Measurements from ENCODE around the gene GIT2.

The GIT2 gene

GRCh38 chr12:109981311-109981710 lies 14.9 kb downstream of the GIT2 start:
- DNase-seq (ENCODE audit: low spot score), result no peak

GRCh38 chr12:109972821-109973220 lies 23.3 kb downstream of the GIT2 start:
- DNase-seq (ENCODE audit: low spot score), result no peak

GRCh38 chr12:109968801-109969200 lies 27.4 kb downstream of the GIT2 start:
- no peak for DNase-seq (ENCODE audit: low spot score)

GRCh38 chr12:109968032-109968420 lies 28.1 kb downstream of the GIT2 start:
- no peak for DNase-seq (ENCODE audit: low spot score)

- no peak for DNase-seq (ENCODE audit: low spot score)
Measured at GRCh38 chr12:109967383-109968031, 28.7 kb downstream of the GIT2 start.

- no peak for DNase-seq (ENCODE audit: low spot score)
Measured at GRCh38 chr12:109966546-109966945, 29.6 kb downstream of the GIT2 start.

- no peak for DNase-seq (ENCODE audit: low spot score)
Measured at GRCh38 chr12:109963743-109964429, 32.3 kb downstream of the GIT2 start.

- DNase-seq (ENCODE audit: low spot score), result no peak
Measured at GRCh38 chr12:109963330-109963729, 32.8 kb downstream of the GIT2 start.

GRCh38 chr12:109962398-109962797 lies 33.8 kb downstream of the GIT2 start:
- no peak for DNase-seq (ENCODE audit: low spot score)

GRCh38 chr12:109961612-109962011 lies 34.6 kb downstream of the GIT2 start:
- DNase-seq (ENCODE audit: low spot score), result no peak

GRCh38 chr12:109961201-109961600 lies 35.0 kb downstream of the GIT2 start:
- no peak for DNase-seq (ENCODE audit: low spot score)

GRCh38 chr12:109959411-109960093 lies 36.6 kb downstream of the GIT2 start:
- no peak for DNase-seq (ENCODE audit: low spot score)

- no peak for DNase-seq (ENCODE audit: low spot score)
Measured at GRCh38 chr12:109958374-109958773, 37.8 kb downstream of the GIT2 start.

- DNase-seq (ENCODE audit: low spot score), result no peak
Measured at GRCh38 chr12:109953656-109954055, 42.5 kb downstream of the GIT2 start.

- no peak for DNase-seq (ENCODE audit: low spot score)
Measured at GRCh38 chr12:109952873-109953272, 43.3 kb downstream of the GIT2 start.

- no peak for DNase-seq (ENCODE audit: low spot score)
Measured at GRCh38 chr12:109952160-109952858, 43.9 kb downstream of the GIT2 start.

GRCh38 chr12:109951751-109952150 lies 44.4 kb downstream of the GIT2 start:
- no peak for DNase-seq (ENCODE audit: low spot score)

- no peak for DNase-seq (ENCODE audit: low spot score)
Measured at GRCh38 chr12:109951136-109951535, 45.0 kb downstream of the GIT2 start.

GRCh38 chr12:109950625-109951024 lies 45.5 kb downstream of the GIT2 start:
- DNase-seq (ENCODE audit: low spot score), result no peak

- DNase-seq (ENCODE audit: low spot score), result no peak
Measured at GRCh38 chr12:109949089-109949488, 47.1 kb downstream of the GIT2 start.

GRCh38 chr12:109948368-109948767 lies 47.8 kb downstream of the GIT2 start:
- DNase-seq (ENCODE audit: low spot score), result no peak

- DNase-seq (ENCODE audit: low spot score), result no peak
Measured at GRCh38 chr12:109947521-109947920, 48.6 kb downstream of the GIT2 start.

GRCh38 chr12:109946913-109947312 lies 49.3 kb downstream of the GIT2 start:
- DNase-seq (ENCODE audit: low spot score), result no peak
